ENCODE measurements around the gene ERG28.

ERG28 gene

DNA sequence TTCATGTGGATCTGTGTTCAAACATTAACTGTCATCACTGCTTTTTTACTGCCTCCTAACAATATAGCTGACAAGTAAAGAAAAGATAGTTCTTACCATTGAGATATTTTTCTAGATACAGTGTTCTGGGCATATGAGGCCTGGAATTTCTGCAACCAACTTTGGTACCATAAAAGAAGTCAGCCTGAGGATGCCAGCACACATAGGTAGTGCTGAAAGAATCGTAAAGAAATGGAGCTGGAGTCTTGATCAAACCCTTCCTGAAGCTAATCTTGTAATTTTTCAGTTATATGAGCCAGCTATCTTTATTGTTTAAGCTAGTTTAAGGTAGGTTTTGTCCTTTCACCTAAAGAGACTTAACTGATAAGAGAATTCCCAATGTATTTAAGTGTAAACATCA, 11.3 kb downstream of the ERG28 start:
- Histone ChIP-seq H3K4me3 (no peak overlapping the region), H3K4me1 (no peaks in the 10 kb centered on the region), H3K9me3 (no peaks in the 10 kb centered on the region), H3K9ac (no peak overlapping the region), H3K36me3 (peaks cover 54% of the 10 kb centered on the region), H3K27me3 (no peaks in the 10 kb centered on the region), H3K27ac (no peak overlapping the region), H4K20me1 (no peaks in the 10 kb centered on the region), H3K4me2 (no peak overlapping the region)
- TF ChIP-seq Cebpa-rat (IDR thresholded peaks at IDR 0.05): no peak

DNA sequence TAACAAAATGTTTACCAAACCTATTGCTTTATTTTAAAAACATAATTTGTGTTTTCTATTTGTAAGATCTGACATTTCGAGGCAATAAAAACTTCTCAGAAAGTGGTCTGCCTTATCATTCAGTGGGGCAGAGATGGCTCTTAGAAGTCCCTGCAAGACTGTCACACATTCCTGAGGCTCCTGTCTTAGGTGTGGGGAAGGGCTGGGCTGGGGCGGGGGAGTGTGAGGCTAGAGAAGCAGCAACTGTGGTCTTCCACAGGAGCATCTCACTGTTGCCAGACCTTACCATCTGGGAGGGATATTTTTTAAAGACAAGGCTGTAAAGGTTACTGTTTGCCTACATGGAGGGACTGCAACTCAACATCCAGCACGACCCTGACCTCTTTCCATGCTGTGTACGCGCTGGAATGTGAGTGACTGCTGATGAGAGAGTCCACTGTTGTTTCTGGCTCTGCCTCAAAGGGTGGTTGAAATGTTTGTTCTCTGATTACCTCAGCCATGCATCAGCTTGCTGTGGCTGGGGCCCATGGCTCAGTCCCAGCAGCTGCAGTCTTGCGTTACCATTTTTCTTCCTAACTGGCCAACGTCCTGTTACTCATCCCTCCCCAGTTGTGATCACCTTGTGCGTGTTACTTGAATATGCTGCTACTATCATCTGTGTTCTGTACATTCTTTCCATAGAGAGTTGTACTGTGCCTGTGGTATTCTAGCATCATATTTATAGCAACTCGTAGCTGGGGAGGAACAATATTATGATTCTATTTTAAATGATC, 12.4 kb downstream of the ERG28 start:
- no peak overlapping the region for H3K27ac ChIP-seq
- TF ChIP-seq Cebpa-rat (IDR thresholded peaks at IDR 0.05): no peak

DNA sequence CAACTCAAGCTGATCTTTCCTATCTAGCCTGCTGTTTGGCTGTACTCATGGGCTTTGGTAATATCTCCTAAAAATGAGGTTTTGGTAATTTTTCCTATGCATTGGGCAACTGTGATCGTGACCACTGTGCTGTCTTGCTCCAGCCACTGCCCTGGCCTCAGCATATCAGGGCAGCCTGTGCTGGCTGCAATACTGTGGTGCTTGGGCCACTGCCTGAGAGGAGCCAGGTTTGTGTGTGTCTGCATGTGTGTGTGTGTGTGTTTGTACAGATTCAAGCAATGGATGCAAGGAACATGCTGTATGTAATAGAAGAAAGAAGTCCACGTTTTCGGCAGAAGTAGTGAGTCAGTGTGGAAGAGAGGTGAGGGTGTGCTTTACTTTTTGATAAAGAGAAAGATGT, 13.0 kb downstream of the ERG28 start:
- Histone ChIP-seq H4K20me1 (no peaks in the 10 kb centered on the region), H3K36me3 (peaks cover 41% of the 10 kb centered on the region), H3K27me3 (no peaks in the 10 kb centered on the region), H3K4me2 (no peak overlapping the region), H3K4me3 (no peak overlapping the region), H3K4me1 (no peaks in the 10 kb centered on the region), H3K9ac (no peak overlapping the region), H3K9me3 (no peaks in the 10 kb centered on the region), H3K27ac (no peak overlapping the region)
- no peak for TF ChIP-seq Cebpa-rat (IDR thresholded peaks at IDR 0.05)

More for the DNA sequence above, 12.4 kb downstream of the ERG28 start:
- Histone ChIP-seq H3K9ac (no peak overlapping the region), H4K20me1 (no peaks in the 10 kb centered on the region), H3K4me3 (no peak overlapping the region), H3K4me2 (no peak overlapping the region), H3K36me3 (peaks cover 47% of the 10 kb centered on the region), H3K4me1 (no peaks in the 10 kb centered on the region), H3K9me3 (no peaks in the 10 kb centered on the region), H3K27me3 (no peaks in the 10 kb centered on the region)

DNA sequence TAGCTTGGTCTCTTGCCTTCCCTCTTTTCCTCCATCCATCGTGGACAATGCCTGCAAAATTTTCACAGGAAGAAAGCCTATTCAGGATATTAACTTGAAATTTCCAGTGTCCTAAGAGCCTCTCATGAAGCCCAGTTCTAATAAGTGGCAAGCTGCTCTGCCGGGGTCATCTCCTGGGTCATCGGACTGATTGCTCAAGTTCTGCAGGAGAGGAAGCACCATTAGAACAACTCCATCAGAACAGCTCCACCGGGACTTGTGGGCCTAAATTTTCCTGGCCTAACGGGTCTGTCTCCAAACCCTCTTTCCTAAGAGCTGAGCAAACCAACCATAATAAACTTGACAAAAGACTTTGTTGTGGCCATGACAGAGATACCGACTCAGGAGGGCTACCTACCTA, 13.9 kb downstream of the ERG28 start:
- H3K9me3 ChIP-seq: no peaks in the 10 kb centered on the region
- TF ChIP-seq Cebpa-rat (IDR thresholded peaks at IDR 0.05): no peak
- no peak overlapping the region for H3K27ac ChIP-seq
- H4K20me1 ChIP-seq: no peaks in the 10 kb centered on the region
- no peaks in the 10 kb centered on the region for H3K4me1 ChIP-seq
- no peak overlapping the region for H3K4me3 ChIP-seq
- H3K4me2 ChIP-seq: no peak overlapping the region
- no peak overlapping the region for H3K9ac ChIP-seq
- H3K36me3 ChIP-seq: peaks cover 34% of the 10 kb centered on the region
- H3K27me3 ChIP-seq: no peaks in the 10 kb centered on the region

DNA sequence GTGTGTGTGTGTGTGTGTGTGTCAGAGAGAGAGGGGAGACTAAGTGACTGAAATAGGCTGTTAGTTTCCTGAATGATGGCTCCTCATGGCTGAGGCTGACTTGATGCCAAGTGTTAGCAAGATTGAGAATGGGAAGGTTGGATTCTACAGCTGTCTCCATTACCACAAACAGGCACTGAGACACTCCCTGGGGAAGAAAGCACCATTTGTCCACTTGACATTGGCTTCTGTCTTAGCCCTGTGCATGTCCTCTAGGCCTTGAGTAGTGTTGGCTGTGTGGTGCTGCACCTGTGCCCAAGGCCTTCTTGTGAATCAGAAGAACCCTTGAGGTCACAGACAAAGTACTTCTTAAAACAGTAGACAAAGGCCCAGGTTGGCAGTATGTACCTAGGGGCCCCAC, 15.6 kb downstream of the ERG28 start:
- Histone ChIP-seq H3K4me1 (no peaks in the 10 kb centered on the region), H3K4me3 (no peak overlapping the region), H3K4me2 (no peak overlapping the region), H3K9me3 (no peaks in the 10 kb centered on the region), H3K27me3 (no peaks in the 10 kb centered on the region), H3K36me3 (peaks cover 17% of the 10 kb centered on the region), H4K20me1 (no peaks in the 10 kb centered on the region), H3K27ac (no peak overlapping the region), H3K9ac (no peak overlapping the region)
- no peak for TF ChIP-seq Cebpa-rat (IDR thresholded peaks at IDR 0.05)

DNA sequence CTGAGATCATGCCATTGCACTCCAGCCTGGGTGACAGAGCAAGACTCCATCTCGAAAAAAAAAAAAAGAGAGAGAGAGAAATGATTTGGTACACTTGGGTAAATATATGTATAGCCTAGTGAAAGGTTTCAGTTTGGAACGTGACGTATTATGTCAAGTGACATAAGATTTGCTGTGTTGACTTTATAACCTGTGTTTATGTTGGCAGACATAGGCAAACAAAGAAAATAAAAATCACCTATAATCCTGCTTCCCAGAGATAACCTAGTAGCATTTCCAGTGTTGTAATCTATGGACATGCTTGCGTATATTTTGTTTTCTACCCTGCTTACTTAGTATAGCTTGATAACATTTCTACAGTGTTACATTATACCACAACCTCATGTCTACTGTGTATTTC, 16.7 kb downstream of the ERG28 start:
- H3K27ac ChIP-seq: no peak overlapping the region
- no peaks in the 10 kb centered on the region for H4K20me1 ChIP-seq
- H3K4me2 ChIP-seq: no peak overlapping the region
- H3K9ac ChIP-seq: no peak overlapping the region
- H3K9me3 ChIP-seq: no peaks in the 10 kb centered on the region
- H3K4me3 ChIP-seq: no peak overlapping the region
- no peak for TF ChIP-seq Cebpa-rat (IDR thresholded peaks at IDR 0.05)
- no peaks in the 10 kb centered on the region for H3K27me3 ChIP-seq
- no peaks in the 10 kb centered on the region for H3K4me1 ChIP-seq
- peaks cover 6% of the 10 kb centered on the region; the same call in 1 of the 2 replicates for H3K36me3 ChIP-seq

DNA sequence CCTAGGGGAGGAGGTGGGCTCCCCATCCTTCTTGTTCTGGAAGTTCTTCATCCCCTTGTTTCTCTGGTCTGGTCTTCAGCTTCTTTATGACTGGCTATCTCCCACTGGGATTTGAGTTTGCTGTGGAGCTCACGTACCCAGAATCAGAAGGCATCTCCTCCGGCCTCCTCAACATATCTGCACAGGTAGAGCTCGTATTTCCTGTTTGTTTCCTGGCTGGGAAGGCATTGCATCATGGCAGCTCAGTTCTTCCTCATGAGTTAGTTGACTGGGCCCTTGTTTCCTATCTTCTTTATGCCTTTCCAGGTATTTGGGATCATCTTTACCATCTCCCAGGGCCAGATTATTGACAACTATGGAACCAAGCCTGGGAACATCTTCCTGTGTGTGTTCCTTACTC, 19.8 kb downstream of the ERG28 start:
- H3K4me2 ChIP-seq: no peak overlapping the region
- TF ChIP-seq Cebpa-rat (IDR thresholded peaks at IDR 0.05): no peak
- H3K36me3 ChIP-seq: no peaks in the 10 kb centered on the region
- no peak overlapping the region for H3K9ac ChIP-seq
- H3K4me3 ChIP-seq: no peak overlapping the region
- H4K20me1 ChIP-seq: no peaks in the 10 kb centered on the region
- no peaks in the 10 kb centered on the region for H3K27me3 ChIP-seq
- H3K27ac ChIP-seq: no peak overlapping the region
- no peaks in the 10 kb centered on the region for H3K4me1 ChIP-seq
- no peaks in the 10 kb centered on the region for H3K9me3 ChIP-seq

DNA sequence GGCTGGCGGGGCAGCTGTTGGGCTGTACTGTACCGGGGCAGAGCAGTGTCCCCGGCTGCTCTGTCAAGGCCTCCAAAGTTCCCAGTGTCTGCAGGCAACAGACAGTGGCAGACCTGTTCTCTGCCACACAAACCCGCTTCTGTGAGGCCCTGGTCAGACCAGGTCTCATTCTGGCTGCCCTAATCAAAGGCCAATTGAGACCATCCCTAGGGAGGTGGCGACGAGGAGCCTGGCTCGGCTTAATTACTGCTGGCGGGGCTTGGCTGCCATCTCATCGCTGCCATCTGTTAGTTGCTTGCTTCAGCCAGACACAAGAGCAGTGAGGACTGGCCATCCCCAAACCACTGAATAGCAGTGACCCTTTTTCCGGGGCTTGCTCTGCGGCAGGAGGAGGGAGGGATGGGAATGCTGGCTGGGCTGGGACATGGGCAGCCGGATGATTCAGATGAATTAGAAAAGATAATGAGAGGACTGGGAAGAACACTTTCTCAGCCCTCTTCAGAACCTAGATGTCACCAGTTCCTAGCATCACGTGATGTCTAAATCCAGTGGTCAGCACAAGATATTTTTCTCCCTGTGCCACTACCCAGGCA, 24.5 kb downstream of the ERG28 start:
- Histone ChIP-seq H3K27me3 (no peaks in the 10 kb centered on the region), H3K9me3 (no peaks in the 10 kb centered on the region), H3K36me3 (no peaks in the 10 kb centered on the region), H3K4me3 (no peak overlapping the region), H3K27ac (no peak overlapping the region), H3K9ac (no peak overlapping the region), H3K4me1 (no peaks in the 10 kb centered on the region), H4K20me1 (no peaks in the 10 kb centered on the region), H3K4me2 (no peak overlapping the region)
- no peak for TF ChIP-seq Cebpa-rat (IDR thresholded peaks at IDR 0.05)

DNA sequence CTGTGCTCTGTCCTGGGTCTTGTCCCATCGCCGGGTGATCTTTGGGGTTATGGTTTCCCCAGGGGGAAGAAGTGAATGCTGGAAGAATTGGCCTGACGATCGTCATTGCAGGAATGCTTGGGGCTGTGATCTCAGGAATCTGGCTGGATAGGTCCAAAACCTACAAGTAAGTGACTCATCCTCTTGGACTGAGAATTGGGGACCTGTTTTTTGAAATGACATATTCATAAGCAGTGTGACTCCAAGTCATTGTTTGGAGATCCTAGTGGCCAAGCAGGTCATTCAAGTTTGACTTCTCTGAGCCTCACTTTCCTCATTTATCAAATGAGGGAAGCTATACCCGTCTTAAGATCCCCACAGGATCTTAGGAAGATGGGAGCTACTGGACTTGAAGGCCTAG, 25.8 kb downstream of the ERG28 start:
- Histone ChIP-seq H3K4me1 (no peaks in the 10 kb centered on the region), H3K27me3 (no peaks in the 10 kb centered on the region), H4K20me1 (no peaks in the 10 kb centered on the region), H3K4me3 (no peak overlapping the region), H3K4me2 (no peak overlapping the region), H3K27ac (no peak overlapping the region), H3K9ac (no peak overlapping the region), H3K36me3 (no peaks in the 10 kb centered on the region), H3K9me3 (no peaks in the 10 kb centered on the region)
- no peak for TF ChIP-seq Cebpa-rat (IDR thresholded peaks at IDR 0.05)

DNA sequence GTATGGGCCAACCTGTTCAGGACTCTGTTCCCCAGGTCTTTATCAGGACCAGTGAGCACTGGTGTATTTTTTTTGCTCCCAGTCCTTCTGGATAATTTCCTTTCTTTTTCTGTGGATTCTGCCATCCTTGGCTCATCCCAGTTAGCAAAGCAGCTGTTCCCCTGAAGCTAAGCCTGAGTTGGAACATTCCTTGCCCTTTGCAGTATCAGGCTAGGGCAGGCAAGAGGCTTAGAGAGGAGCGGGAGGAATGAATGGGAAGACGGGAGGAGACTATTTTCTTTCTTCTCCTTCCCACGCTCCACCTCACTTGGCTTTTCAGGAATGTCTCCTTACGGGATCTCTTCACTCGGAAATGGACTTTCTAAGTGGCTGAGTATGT, 29.2 kb downstream of the ERG28 start:
- no peak for TF ChIP-seq Cebpa-rat (IDR thresholded peaks at IDR 0.05)
- Histone ChIP-seq H3K9ac (no peak overlapping the region), H3K4me3 (no peak overlapping the region)

More for the DNA sequence above, 29.2 kb downstream of the ERG28 start:
- Histone ChIP-seq H3K27me3 (no peaks in the 10 kb centered on the region), H3K9me3 (no peaks in the 10 kb centered on the region), H3K27ac (no peak overlapping the region), H3K4me2 (no peak overlapping the region), H4K20me1 (no peaks in the 10 kb centered on the region), H3K36me3 (no peaks in the 10 kb centered on the region), H3K4me1 (no peaks in the 10 kb centered on the region)
